MV-4-11 (cell line): Measurements from ENCODE around the gene SLC6A19.

ENCODE experiments used
- DNase-seq: peaks from one replicate; lab custom pipeline; 2025; lab: John Stamatoyannopoulos, UW

Gene SLC6A19

DNA sequence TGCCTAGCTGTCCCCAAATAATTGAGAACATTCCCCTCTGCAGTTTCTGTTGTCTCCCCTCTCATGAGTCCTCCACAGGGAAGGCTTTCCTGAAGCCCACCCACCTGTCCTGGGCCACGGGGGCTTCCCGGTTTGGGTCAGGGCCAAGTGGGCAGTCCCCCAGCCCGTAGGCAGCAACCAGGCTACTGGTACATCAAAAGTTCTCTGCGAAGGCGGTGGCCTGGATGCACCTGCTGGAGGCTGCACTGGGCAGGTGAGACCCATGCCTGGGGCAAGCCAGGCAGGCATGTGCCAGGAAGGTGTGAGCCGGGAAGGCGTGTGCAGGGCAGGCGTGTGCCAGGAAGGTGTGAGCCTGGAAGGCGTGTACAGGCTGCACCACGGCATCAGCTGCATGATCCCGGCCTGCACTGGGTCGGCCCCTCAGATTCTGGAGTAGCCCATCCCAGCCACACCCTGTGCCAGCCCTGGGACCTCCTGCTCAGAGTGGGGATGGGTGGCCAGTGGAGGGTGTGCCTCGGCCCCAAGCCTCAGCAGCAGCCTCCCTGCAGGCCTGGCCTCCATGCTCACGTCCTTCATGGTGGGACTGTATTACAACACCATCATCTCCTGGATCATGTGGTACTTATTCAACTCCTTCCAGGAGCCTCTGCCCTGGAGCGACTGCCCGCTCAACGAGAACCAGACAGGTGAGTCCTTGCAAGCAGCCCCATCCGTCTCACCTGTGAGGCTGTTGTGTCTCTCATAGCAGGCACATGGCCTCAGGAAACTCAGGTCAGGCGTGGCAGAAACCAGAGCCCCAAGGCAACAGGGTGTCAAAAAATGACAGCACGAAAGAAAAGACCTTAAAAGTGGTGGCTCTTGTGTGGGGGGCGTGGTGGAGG lies 8.7 kb downstream of the SLC6A19 start:
- no peak for DNase-seq

DNA sequence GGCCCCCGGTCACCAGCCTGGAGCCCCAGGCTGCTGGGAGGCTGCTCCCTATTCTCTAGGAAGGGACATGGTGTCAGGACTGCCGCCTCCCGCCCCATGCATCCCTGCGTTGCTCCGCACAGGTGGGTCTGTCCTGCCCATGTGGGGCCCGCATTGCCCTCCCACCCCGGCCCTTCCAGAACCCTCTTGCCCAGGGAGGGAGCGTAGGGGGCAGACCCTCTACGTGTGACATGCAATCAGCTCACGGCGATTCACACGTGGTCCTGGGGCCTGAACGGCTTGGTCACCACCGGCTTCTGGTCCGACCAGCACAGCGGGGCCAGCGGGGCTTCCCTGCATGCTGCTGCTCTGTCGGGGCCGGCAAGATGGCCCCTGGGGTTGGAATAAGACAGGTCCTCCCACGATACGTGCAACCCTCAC lies 9.4 kb downstream of the SLC6A19 start:
- DNase-seq = no peak

DNA sequence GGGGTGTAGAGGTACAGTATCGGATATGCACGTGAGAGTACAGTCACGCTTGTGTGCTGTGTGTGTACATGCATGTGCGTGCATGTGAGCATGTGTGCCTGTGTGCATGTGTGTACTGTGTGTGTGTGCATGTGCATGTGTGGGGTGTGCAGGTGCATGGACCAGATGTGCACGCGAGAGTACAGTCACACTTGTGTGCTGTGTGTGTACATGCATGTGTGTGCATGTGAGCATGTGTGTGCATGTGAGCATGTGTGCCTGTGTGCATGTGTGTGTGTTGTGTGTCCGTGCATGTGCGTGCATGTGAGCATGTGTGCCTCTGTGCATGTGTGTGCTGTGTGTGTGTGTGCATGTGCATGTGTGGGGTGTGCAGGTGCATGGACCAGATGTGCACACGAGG lies 10.3 kb downstream of the SLC6A19 start:
- DNase-seq = no peak

GRCh38 chr5:1212271-1212670 lies 10.9 kb downstream of the SLC6A19 start:
- no peak for DNase-seq

DNA sequence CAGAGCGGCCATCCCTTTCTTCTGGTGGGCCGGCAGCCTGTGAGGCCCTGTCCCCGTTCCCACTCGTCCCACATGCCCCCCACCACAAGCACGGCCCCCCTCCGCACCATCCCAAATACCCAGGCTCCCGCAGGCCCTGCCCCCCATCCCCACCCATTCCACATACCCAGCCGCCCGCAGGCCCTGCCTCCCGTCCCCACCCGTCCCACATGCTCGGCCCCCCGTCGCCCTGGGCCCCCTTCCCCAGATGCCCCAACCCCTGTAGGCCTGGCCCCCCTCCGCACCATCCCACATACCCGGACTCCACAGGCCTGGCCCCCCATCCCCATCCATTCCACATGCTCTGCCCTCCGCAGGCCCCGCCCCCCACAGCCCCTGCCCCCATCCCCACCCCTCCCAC lies 11.5 kb downstream of the SLC6A19 start:
- no peak for DNase-seq

DNA sequence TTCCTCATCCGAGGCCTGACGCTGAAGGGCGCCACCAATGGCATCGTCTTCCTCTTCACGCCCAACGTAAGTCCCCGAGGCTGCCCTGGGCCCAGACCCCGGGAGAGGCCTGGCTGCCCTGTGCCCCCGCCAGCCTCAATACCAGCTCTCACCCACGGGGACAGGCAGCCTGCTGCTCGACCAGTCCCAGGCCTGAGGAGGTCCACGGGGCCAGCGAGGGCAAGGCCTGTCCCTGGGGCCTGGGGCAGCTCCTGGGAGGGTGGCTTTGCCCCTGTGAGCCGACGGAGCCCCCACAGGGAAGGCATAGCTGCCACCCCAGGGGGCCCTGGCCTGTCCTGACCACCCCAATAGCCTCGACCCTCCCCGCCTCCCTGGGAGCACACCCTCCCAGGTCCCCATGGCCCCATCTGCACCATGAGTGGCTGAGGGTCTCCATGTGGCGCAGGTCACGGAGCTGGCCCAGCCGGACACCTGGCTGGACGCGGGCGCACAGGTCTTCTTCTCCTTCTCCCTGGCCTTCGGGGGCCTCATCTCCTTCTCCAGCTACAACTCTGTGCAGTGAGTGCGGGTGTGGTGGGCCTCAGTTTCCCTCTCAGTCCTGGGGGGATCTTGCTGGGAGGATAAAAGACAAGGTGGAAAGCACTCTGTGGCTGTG lies 12.2 kb downstream of the SLC6A19 start:
- no peak for DNase-seq

DNA sequence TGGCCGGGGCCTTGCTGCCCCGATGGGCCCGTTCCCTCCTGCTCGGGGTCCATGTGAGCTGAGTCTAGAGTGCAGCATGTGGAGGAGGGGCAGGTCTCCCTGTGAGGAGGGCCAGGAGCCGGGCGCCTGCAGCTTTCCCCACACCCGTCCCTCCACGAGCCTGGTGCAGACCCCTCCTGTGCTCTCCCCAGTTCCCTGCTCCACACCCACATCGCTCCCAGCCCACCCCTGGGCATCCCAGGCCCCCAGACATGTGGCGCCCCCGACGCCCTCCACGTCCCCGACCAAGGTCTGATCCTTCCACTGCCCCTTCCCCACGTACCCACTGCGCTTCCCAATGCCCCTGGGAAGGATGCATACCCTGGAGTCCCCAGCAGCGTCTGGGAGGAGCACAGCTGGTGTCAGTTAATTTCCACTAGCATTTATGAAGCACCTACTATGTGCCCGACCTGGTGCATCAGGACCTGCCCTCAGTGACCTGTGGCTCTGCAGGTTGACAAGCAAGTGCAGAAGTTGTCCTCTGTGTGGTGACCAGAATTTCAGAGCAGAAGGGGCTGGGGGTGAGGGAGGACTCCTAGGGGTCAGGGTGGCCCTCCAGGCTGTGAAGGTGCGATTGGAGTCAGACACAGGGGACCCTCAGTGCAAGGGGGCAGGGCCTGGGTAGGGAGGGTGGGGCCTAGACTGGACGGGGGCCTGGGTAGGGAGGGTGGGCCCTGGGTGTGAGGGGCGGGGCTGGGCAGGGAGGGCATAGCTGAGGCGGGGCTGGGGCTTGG lies 13.0 kb downstream of the SLC6A19 start:
- DNase-seq = no peak

DNA sequence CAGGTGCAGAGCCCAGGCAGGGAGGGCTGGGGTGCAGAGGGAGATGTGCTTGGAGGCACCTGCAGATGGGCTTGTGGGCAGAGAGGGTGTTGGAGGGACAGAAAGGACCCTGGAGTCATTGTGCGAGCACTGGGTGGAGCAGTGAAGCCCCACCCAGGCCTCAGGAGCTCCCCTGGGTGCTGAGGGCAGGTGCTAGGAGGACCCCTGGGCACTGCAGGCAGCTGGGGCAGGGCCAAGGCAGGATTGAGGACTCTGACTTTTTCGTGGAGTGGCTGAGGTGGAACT lies 13.5 kb downstream of the SLC6A19 start:
- no peak for DNase-seq

- no peak for DNase-seq
These were observed 14.1 kb downstream of the SLC6A19 start for GRCh38 chr5:1215320-1216096.

- DNase-seq = no peak
These were observed 15.0 kb downstream of the SLC6A19 start for GRCh38 chr5:1216211-1216917.

DNA sequence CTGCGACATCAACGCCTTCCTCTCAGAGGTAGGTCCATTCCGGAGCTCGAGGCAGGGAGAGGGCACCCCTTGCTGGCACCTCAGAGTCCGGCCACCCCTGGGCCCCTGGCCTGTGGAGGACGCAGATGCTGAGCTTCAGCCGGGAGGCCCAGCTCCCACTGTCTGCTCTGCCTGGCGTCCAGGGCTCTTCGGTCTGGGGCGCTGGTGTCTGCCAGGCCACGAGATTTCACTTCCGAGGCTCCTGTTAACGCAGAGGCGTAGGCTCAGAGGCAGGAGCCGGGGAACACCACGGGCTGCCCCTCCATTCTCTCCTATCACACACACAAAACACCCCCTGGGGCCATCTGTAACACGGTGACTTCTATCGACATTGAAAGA lies 15.5 kb downstream of the SLC6A19 start:
- no peak for DNase-seq

DNA sequence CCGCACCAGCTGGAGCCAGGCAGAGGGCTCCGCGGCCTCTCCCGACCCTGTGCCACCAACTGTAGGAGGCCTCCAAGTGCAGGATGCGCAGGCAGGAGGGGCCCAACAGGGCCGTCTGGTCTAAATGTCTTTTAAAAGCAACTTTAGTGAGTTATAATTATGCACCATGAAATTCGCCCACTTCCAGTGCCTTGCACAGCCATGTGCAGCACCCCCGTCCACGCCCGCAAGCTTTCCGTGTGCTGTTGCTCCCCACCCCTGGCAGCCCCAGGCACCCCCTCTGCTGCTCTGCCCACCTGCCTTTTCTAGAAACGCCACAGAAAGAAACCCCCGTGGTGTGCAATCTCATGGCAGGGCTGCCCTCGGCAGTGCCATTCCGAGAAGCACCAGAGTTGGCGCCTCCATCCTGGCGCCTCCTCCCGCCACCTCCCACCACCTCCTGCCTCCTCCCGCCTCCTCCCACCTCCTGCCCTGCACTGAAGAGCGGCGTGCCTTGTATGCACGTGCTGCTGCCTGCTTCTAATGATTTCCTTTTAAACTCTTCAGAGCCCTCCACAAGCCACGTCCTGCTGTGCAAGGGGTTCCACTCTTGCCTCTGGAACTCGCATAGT lies 16.3 kb downstream of the SLC6A19 start:
- DNase-seq = no peak

DNA sequence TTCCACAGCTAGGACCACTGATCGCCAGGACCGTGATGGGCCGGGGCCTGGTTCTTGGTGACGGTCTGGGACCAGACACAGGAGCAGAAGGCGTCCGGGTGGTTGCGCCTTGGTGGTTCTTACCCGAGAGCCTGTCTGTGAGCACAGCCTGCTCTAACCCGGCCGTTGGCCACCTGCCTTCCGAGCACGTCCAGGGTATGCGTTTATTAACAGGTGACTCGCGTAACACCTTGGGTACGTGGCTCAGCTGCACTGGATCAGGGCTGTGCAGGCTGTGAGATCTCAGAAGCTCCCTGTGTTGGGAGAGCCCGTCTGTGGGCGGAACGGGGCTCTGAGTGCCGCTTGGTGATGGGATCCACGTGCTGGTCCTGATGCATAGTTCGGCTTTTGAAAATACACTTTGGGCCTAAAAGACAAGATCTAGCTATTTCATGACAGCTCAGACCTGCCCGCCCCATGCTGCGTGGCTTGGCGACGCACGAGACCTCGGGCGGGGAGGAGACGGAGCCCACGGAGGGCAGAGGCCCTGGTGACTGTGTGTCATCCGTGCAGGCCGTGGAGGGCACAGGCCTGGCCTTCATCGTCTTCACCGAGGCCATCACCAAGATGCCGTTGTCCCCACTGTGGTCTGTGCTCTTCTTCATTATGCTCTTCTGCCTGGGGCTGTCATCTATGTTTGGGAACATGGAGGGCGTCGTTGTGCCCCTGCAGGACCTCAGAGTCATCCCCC lies 17.1 kb downstream of the SLC6A19 start:
- DNase-seq = no peak

DNA sequence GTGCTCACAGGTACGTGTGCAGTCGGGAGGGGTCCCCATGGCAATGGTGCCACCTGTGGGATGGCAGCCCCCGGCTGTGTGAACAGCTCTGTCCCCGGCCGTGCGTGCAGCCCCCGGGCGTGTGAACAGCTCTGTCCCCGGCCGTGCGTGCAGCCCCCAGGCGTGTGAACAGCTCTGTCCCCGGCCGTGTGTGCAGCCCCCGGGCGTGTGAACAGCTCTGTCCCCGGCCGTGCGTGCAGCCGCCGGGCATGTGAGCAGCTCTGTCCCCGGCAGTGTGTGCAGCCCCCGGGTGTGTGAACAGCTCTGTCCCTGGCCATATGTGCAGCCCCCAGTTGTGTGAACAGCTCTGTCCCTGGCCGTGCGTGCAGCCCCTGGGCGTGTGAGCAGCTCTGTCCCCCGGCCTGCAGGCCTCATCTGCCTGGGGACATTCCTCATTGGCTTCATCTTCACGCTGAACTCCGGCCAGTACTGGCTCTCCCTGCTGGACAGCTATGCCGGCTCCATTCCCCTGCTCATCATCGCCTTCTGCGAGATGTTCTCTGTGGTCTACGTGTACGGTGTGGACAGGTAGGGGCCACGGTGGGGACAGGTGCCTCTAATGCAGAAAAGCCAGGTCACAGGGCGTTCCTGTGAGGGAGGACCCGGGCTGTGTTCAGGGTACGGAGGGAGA lies 17.8 kb downstream of the SLC6A19 start:
- DNase-seq = no peak

DNA sequence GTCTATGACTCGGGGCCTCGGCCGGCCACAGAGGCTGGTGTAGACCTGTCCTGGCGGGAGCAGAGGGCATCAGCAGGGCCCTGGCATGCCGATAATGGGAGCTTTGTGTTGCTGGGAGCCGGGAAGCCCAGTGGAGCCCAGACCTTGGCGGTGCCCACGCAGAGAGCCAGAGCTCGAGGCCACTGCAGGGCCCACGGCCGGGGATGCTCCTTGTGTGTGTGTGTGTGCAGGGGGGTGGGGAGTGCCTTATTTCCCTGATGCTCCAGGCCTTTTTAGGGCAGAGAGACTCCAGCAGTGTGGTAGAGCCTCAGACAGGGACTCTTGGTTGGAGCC lies 18.3 kb downstream of the SLC6A19 start:
- no peak for DNase-seq

- DNase-seq = no peak
These were observed 19.0 kb downstream of the SLC6A19 start for GRCh38 chr5:1220351-1220750.

- DNase-seq = no peak
These were observed 19.4 kb downstream of the SLC6A19 start for GRCh38 chr5:1220831-1221230.

GRCh38 chr5:1221721-1222120 lies 20.3 kb downstream of the SLC6A19 start:
- DNase-seq = no peak

DNA sequence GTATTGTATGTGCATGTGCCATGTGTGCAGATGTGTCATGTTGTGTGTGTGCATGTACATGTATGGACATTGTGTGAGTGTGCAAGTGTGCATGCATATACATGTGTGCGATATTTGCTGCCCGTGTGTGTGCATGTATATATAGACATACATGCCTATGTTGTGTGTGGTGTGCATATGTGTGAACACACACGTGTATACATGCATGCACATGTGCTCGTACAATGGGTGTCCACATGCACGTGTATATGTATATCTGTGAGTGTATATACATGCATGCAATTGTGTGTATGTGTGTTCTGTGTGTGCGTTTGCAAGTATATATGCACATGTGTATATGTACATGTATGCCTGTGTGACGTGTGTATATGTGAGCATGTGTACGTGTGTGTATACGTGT lies 20.8 kb downstream of the SLC6A19 start:
- no peak for DNase-seq

GRCh38 chr5:1222621-1223277 lies 21.4 kb downstream of the SLC6A19 start:
- DNase-seq = no peak
